Dendritic cell treated with granulocyte-macrophage colony-stimulating factor and Interleukin-4, amounts not matched to agents 40 ng/mL and 50 ng/mL, for 4 days (primary cell): ENCODE results near the gene ADAP1.

ENCODE experiments used
- H3K27ac Mint-ChIP-seq: one replicate; pipeline ENCODE4 v1.8.0; 2022; ENCODE audit warnings: mild to moderate bottlenecking, mixed read lengths
- H3K27me3 Mint-ChIP-seq: one replicate; pipeline ENCODE4 v1.8.0; 2022; ENCODE audit warnings: mild to moderate bottlenecking, mixed read lengths
- H3K36me3 Mint-ChIP-seq: one replicate; pipeline ENCODE4 v1.8.0; 2022; ENCODE audit warnings: low read depth, mixed read lengths
- H3K4me1 Mint-ChIP-seq: one replicate; pipeline ENCODE4 v1.8.0; 2022; ENCODE audit warnings: low read depth, mixed read lengths
- H3K4me3 Mint-ChIP-seq: one replicate; pipeline ENCODE4 v1.8.0; 2022; ENCODE audit warnings: mild to moderate bottlenecking, moderate library complexity, mixed read lengths
- H3K9me3 Mint-ChIP-seq: one replicate; pipeline ENCODE4 v1.8.0; 2022; ENCODE audit warnings: mixed read lengths
- intact Hi-C: fragments of 100-400 bp; cut with micrococcal nuclease; formaldehyde crosslinking; loops from one replicate; pipeline ENCODE4 v1.15.0; 2022

ADAP1 gene

DNA sequence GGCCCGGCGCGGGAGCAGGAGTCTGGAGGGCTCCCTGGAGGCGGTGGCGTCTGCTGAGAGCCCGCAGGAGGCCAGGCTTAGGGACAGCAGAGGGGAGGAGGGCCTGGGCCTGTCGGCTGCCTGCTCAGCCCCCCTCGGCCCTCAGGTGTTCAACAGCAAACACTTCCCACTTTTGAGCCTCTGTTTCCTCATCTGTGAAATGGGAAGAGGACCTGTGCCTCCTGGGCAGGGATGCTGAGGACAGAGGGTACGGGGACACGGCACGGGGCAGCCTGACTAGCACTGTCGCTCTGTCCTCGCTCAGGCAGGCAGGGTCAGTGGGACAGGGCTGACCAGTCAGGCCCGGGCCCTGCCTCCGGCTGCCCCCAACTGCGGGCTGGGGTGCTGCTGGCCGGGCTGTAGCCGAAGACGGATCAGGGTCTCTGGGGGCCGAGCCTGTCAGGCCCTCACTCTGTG lies 29.2 kb upstream of the ADAP1 start:
- H3K36me3 Mint-ChIP-seq = no peaks in the 10 kb centered on the region
- no peak overlapping the region for H3K4me3 Mint-ChIP-seq
- peaks cover 41% of the 10 kb centered on the region for H3K27me3 Mint-ChIP-seq
- H3K9me3 Mint-ChIP-seq = no peaks in the 10 kb centered on the region
- no peaks in the 10 kb centered on the region for H3K4me1 Mint-ChIP-seq
- intact Hi-C loops = no loop called here
- H3K27ac Mint-ChIP-seq = no peak overlapping the region

DNA sequence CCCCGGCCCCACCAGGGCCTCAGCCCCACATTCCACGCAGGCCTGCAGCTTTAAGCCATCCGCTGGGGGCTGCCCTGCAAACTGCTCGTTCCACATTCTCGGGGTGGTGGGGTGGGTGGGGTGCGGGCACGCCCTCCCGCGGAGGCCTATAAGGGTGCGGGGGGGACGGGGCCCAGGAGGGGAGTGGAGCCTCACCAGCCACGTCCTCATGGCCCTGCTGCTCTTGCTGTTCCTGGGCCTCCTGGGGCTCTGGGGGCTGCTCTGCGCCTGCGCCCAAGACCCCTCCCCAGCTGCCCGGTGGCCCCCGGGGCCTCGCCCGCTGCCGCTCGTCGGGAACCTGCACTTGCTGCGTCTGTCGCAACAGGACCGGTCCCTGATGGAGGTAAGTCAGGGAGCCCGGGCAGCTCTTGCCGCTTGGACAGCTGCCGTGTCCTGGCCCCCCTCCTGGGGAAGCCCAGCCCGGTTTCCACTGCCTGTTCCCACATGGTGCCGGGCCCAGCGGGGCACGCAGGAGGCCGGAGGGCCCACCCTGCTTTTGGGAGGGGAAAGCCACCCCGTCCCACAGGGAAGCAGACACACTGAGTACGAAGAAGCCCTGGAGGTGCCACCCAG lies 28.6 kb upstream of the ADAP1 start, which contains the start of gene CYP2W1:
TSS of gene CYP2W1 (plus strand) at position 178 of the 612 bp plus-strand sequence. CDS start at position 209, 31 bp downstream.
- Mint-ChIP-seq H3K4me1 (no peaks in the 10 kb centered on the region), H3K36me3 (no peaks in the 10 kb centered on the region), H3K4me3 (no peak within 1 kb of the TSS), H3K27ac (no peak within 1 kb of the TSS), H3K27me3 (peaks cover 36% of the 10 kb centered on the region), H3K9me3 (no peaks in the 10 kb centered on the region)
- intact Hi-C loops = no loop called here

DNA sequence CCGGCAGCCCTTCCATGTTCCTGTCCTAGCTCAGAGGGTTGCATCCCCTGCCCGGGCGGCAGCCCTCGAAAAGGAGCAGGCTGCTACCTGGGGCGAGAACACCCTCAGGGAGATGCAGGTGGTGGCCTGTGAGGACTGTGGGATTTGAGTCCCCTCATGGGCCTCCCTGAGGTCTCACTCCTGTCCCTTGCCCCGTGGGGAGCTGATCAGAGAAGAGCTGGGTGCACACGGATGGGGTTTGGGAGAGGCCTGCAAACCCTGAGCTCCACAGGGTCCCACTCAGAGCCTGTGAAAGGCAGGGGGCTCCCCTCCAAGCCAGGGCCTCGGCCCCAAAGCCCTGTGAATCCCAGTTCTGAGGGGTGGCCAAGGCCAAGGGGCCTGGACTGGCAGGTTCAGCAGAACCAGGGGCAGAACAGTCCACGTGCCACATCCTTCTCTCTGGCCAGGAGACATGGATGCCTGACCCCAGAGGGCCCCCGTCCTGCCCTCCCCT lies 28.1 kb upstream of the ADAP1 start:
- no peak overlapping the region for H3K4me3 Mint-ChIP-seq
- peaks cover under 1% of the 10 kb centered on the region for H3K4me1 Mint-ChIP-seq
- no peak overlapping the region for H3K27ac Mint-ChIP-seq
- H3K27me3 Mint-ChIP-seq = peaks cover 31% of the 10 kb centered on the region
- intact Hi-C loops = no loop called here
- no peaks in the 10 kb centered on the region for H3K9me3 Mint-ChIP-seq
- H3K36me3 Mint-ChIP-seq = no peaks in the 10 kb centered on the region

DNA sequence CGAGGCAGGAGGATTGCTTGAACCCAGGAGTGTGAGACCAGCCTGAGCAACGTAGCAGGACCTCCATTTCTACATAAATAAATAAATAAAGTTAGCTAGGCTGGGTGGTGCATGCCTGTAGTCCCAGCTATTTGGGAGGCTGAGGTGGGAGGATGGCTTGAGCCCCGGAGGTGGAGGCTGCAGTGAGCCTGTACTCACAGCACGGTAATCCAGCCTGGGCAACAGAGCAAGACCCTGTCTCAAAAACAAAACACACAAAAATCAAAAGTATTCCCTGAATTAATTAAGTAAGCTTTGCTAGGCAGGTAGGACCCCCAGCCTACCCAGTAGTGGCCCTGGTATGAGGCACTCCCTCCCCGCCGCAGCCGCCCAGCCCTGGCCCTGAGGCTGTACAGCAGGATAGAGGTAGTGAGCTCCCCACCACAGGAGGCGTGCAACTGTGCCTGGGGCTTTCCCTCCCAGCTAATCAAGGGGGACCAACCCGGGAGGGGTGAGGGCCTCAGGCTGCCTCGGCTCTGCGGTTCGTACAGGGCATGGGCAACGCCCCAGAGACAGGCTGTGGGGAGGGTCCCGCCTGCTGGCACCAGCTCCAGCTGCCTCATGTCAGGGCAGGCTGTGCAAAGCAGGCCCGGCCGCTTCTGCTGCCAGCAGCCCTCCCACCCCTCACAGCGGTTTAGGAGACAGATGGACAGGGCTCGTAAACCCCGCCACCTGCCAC lies 27.5 kb upstream of the ADAP1 start:
- no peak overlapping the region for H3K27ac Mint-ChIP-seq
- no peak overlapping the region for H3K4me3 Mint-ChIP-seq
- peaks cover 27% of the 10 kb centered on the region for H3K27me3 Mint-ChIP-seq
- no peaks in the 10 kb centered on the region for H3K9me3 Mint-ChIP-seq
- intact Hi-C loops = no loop called here
- peaks cover 6% of the 10 kb centered on the region for H3K4me1 Mint-ChIP-seq
- no peaks in the 10 kb centered on the region for H3K36me3 Mint-ChIP-seq

DNA sequence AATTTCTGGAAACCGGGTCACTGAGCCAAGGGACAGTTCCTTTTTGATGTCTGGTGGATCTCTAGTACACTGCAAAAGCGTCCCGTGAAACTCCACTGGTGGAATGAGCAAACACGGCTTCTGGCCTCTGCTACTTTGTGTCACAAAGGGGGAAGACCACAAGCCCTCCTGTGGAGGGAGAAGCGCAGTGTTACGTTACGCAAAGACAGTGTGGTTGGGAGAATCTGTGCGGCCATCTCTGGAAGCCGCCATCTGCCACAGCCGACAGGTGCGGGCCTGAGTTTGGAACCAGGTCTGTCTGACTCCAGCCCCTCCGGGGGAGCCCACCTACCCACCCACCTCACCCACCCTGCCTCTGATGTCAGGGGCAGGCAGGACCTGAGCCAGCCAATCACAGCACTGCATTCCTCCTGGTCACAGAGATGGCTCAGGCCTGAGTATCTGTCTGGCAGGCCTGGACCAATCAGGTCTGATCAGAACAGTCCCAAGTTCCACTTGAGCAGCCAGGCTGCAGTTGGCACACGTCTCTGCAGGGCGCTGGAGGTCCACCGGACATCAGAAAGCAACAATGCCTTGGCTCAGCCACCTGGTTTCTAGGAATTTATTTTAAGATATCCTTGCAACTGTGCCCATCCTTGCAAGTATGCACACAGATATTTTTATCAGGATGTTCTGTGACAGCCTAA lies 25.5 kb upstream of the ADAP1 start:
- Mint-ChIP-seq H3K27ac (no peak overlapping the region), H3K36me3 (peaks cover 3% of the 10 kb centered on the region), H3K4me1 (peaks cover 6% of the 10 kb centered on the region), H3K27me3 (peaks cover 8% of the 10 kb centered on the region), H3K9me3 (no peaks in the 10 kb centered on the region), H3K4me3 (no peak overlapping the region)
- intact Hi-C loops = no loop called here

DNA sequence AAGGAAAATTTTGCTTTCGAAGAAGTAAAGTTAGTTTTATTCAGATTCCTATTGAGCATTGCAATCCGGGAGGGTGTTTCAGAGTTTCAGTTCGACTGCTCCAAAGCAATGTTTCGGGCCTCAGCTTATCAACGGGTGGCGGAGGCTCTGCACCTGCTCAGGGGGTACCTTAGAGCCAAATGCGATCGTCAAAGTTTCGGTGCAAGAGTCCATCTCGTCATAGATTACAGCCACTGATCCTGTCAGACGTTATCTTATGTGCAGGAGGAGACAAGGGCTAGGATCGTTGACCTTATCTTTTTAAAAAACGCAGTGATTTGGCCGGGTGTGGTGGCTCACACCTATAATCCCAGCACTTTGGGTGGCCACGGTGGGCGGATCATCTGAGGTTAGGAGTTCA lies 24.7 kb upstream of the ADAP1 start:
- Mint-ChIP-seq H3K27me3 (peaks cover 5% of the 10 kb centered on the region), H3K4me3 (no peak overlapping the region), H3K36me3 (peaks cover 9% of the 10 kb centered on the region), H3K27ac (no peak overlapping the region), H3K4me1 (peaks cover 6% of the 10 kb centered on the region), H3K9me3 (no peaks in the 10 kb centered on the region)
- intact Hi-C loops = no loop called here

DNA sequence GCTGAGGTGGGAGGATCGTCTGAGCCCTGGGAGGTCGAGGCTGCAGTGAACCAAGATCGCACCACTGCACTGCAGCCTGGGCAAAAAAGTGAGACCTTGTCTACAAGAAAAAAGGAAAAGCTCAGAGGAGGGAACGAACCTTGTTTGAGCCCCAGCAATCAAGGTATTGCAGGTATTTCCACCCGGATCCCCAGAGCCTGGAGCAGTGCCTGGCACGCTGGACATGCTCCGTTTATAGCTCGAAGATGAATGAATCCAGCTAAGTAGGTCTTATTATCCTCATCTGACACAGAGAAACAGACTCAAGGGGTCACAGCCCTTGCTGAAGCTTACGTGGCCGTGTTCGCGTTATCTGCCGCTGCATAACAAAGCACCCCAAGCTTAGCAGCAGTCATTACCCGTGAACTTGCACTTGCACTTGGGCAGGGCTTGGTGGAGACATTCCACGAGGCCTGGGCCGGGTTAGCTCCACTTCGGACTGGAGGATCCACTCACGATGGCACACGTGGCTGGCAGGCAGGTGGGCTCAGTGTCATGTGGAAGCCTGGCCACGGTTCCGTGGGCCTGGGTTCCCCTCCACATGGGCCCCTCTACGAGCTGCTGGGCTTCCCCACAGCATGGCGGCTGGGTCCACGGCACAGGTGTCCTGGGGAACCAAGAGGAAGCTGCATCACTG lies 24.1 kb upstream of the ADAP1 start:
- Mint-ChIP-seq H3K4me1 (peaks cover 7% of the 10 kb centered on the region), H3K4me3 (no peak overlapping the region)
- intact Hi-C loops = no loop called here

DNA sequence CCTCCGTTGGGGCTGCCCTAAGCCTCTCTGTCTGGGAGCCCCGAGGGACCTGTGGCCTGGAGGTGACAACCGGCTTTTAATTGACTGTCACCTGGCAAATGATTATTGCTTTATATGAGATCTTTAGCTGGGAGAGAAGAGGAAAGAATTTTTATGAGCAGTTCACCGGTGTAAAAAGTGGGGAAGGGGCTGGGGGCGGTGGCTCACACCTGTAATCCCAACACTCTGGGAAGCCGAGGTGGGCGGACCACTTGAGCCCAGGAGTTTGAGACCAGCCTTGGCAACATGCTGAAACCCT lies 23.5 kb upstream of the ADAP1 start:
- H3K27me3 Mint-ChIP-seq = peaks cover 5% of the 10 kb centered on the region

More for the DNA sequence above, 24.1 kb upstream of the ADAP1 start:
- no peaks in the 10 kb centered on the region for H3K9me3 Mint-ChIP-seq
- H3K27me3 Mint-ChIP-seq = peaks cover 5% of the 10 kb centered on the region
- H3K27ac Mint-ChIP-seq = no peak overlapping the region
- peaks cover 10% of the 10 kb centered on the region for H3K36me3 Mint-ChIP-seq

DNA sequence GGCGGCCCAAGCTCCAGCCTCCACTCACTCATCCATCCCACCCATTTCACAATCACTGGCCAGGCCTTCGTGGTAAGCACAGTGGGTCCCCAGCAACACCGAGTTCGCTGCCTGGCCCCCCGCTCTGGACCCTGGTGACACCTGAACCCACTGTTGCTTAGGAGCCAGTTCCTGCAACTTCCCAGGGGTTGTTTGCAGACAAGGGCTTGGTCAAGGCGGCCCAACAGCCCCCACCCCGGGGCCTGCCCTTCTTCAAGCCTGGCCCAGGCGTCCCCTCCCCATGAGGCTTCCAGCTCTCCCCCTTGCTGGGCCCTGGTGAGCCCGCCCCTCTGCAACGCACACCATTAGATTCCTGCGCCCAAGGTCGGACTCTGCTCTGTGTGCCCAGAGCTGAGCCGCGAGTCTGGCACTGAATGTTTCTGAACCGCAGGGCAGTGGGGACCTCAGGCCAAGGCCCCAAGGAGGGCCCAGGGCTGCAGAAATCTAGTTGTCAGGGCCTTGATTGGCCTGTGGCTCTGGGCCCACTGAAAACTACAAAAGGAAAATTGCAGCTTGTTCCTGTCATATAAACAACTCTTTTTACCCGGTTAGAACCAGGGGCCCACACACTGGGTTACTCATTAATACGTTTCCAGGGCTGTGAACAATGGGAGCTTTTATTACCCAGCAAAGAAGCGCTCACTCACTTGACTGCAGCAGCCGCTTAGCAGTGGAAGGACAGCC lies 23.0 kb upstream of the ADAP1 start:
- intact Hi-C loops = no loop called here
- peaks cover 5% of the 10 kb centered on the region for H3K27me3 Mint-ChIP-seq
- H3K9me3 Mint-ChIP-seq = no peaks in the 10 kb centered on the region
- H3K4me1 Mint-ChIP-seq = peaks cover 16% of the 10 kb centered on the region
- H3K36me3 Mint-ChIP-seq = peaks cover 21% of the 10 kb centered on the region
- no peak overlapping the region for H3K4me3 Mint-ChIP-seq
- H3K27ac Mint-ChIP-seq = no peak overlapping the region

More for the DNA sequence above, 23.5 kb upstream of the ADAP1 start:
- Mint-ChIP-seq H3K4me3 (no peak overlapping the region), H3K4me1 (peaks cover 12% of the 10 kb centered on the region), H3K27ac (no peak overlapping the region), H3K9me3 (no peaks in the 10 kb centered on the region), H3K36me3 (peaks cover 16% of the 10 kb centered on the region)
- intact Hi-C loops = no loop called here

DNA sequence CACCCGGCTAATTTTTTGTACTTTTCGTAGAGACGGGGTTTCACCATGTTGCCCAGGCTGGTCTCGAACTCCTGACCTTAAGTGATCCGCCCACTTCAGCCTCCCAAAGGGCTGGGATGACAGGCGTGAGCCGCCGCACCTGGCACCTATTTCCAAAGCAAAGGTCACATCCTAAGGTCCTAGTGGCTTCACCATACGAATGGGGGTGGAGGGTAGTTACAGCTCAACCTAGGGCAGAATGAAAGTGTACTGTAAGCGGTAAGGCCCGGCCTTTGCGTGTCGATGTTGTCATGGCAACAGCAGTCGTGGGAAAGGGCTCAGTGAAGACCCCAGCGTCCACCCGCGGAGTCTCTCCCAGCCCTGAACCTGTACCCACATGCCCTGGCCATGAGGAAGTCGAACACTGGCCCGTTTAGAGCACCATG lies 22.4 kb upstream of the ADAP1 start:
- peaks cover 26% of the 10 kb centered on the region for H3K36me3 Mint-ChIP-seq
- H3K27me3 Mint-ChIP-seq = peaks cover 5% of the 10 kb centered on the region
- H3K9me3 Mint-ChIP-seq = no peaks in the 10 kb centered on the region
- no peak overlapping the region for H3K4me3 Mint-ChIP-seq
- peaks cover 22% of the 10 kb centered on the region for H3K4me1 Mint-ChIP-seq
- intact Hi-C loops = no loop called here
- no peak overlapping the region for H3K27ac Mint-ChIP-seq

DNA sequence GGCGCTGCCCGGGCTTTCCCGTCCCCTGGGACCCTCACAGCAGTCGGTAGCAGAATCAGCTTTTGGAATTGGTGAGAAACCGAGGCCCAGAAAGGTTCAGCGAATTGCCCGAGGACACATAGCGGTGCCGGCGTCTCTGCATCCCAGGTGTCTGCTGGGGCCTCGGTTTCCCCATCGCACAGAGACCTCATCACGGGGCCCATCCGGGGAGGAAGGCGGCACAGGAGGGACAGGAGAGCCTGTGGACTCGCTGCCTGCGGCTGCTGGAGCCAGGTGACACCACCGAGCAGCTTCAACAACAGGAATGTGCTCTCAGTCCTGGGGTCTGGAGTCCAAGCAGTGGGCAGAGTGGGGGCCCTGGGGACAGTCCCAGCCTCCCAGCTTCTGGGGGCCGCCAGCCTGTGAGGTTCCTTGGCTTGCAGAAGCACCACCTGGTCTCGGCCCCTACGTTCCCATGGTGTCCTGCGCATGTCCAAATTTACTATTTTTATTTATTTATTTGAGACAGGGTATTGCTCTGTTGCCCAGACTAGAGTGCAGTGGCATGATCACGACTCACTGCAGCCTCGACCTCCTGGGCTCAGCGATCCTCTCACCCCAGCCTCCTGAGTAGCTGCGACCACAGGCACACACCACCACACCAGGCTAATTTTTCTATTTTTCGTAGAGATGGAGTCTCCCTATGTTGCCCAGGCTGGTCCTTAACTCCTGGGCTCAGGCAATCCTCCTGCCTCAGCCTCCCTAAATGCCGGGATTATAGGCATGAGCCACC lies 21.4 kb upstream of the ADAP1 start:
- peak overlapping the region; percentile 93 for H3K27ac Mint-ChIP-seq
- intact Hi-C loops = no loop called here

DNA sequence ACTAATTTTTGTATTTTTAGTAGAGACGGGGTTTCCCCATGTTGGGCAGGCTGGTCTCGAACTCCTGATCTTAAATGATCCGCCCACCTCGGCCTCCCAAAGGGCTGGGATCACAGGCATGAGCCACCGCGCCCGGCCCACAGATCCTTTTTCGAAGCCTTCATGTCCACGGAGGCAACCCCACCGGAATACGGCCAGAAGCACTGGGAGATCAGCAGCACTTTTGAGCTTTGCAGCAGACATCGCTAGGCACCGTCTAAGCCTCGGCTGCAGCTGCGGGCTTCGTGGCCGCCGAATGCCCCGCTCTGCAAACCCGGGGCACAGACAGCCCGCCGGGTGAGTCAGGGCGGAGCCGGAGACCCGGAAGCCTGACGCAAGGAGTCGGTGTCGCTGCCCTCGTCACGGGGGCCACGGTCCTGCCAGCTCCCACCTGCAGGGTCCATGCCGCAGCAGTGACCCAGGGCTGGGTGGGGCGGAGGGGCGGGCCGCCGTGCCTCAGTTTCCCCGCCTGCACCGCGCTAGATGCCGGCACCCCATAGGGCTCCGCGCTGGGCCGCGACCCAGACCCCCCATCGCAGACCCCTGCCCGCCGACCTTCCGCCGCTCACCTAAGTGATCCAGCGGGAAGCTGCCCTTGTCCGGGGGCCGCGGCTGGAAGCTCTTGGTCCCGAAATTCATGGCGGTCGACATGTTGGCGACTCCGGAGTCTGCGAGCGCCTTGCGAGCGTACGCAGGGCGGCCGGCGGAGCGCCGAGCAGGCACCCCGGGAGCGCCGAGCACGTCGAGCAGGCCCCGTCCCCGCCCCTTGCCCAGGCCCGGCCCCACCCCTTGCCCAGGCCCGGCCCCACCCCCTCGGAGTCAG lies 20.6 kb upstream of the ADAP1 start, which contains the start of gene COX19:
TSS of gene COX19 (minus strand) at position 730 of the 862 bp plus-strand sequence. CDS start at position 690, 40 bp downstream.
- Mint-ChIP-seq H3K36me3 (peaks cover 45% of the 10 kb centered on the region), H3K9me3 (no peaks in the 10 kb centered on the region), H3K4me3 (peak within 1 kb of the TSS; percentile 92), H3K4me1 (peaks cover 36% of the 10 kb centered on the region), H3K27ac (peak within 1 kb of the TSS; percentile 93), H3K27me3 (peaks cover 5% of the 10 kb centered on the region)
- intact Hi-C loops = no loop called here

More for the DNA sequence above, 21.4 kb upstream of the ADAP1 start:
- Mint-ChIP-seq H3K4me1 (peaks cover 31% of the 10 kb centered on the region), H3K4me3 (peak overlapping the region; percentile 92), H3K9me3 (no peaks in the 10 kb centered on the region), H3K36me3 (peaks cover 37% of the 10 kb centered on the region), H3K27me3 (peaks cover 5% of the 10 kb centered on the region)
